ENCODE measurements around the gene FLNB.

FLNB gene

DNA sequence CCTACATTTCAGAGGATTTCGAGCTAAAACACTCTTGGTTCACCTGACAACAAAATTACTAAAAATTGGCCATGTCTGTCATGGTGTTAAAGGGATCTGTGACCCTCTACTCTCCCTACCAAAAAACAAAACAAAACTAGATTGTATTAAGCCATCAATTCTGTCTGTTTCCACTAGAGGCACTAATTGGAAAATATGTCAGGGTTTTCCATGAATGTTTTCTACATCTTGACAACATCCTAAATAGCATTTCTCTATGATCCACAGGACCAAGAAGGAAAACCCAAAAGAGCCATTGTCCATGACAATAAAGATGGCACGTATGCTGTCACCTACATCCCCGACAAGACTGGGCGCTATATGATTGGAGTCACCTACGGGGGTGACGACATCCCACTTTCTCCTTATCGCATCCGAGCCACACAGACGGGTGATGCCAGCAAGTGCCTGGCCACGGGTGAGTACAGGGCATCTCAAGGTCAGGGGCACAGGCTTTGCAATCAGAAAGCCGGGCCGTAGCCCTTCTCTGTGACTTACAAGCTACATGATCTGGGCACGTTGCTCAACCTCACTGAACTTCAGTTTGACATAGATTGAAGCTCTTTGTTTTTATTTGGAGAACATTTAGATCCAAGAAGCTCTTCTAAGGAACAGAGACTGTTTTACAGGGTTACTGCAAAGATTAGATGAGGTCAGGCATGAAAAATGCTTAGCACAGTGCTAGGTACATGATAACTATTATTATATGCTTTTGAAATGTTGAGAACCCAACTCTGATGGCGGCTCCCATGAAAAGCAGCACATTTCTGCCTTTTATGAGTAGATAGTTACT, 127.7 kb downstream of the FLNB start:
- DNase-seq (ENCODE audit: low read depth in 3 of 3) = no peak

DNA sequence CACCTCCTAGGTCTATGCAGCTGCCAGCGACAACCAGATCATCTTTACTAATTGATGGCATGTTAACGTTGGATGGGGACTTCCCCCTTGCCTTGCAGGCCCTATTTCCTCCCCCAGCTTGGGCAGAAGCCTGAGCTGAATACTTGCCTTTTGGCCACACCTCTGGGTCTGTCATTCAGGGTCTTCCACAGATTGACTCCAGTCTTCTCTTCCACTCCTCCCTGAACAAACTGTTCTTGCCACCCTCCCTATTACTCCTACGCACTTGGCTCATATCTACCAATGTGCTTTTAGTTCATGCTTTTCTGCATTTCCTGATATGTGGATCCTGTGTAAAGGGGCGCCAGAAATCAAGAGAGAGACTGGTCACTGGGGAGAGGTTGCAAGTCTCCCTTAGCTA, 129.1 kb downstream of the FLNB start:
- DNase-seq (ENCODE audit: low read depth in 3 of 3) = no peak

DNA sequence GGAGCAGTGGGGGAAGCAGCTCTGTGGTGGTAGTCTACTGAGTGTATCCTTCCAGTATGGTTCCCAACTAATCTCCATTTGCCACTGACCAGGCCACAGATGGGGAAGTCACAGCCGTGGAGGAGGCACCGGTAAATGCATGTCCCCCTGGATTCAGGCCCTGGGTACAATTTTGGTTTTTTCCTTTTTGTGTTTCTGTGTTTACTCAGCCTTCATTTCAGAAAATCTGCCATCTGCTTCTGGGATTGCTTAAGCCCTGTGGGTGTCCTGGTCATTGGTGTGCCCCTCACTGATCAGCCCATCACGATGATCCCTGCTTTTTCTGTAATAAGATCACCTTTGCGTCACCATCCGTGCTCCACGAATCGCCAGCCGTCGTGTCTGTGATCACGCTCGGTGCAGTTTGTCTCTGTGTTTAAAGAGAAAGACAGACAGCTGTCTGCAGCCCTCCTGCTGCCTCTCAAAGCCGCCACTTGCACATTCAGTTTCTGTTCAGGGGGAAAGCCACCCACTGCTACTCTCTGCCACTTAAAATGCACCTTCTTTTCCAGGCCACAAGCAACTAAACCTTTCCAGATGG, 133.6 kb downstream of the FLNB start:
- no peak for DNase-seq (ENCODE audit: low read depth in 3 of 3)

DNA sequence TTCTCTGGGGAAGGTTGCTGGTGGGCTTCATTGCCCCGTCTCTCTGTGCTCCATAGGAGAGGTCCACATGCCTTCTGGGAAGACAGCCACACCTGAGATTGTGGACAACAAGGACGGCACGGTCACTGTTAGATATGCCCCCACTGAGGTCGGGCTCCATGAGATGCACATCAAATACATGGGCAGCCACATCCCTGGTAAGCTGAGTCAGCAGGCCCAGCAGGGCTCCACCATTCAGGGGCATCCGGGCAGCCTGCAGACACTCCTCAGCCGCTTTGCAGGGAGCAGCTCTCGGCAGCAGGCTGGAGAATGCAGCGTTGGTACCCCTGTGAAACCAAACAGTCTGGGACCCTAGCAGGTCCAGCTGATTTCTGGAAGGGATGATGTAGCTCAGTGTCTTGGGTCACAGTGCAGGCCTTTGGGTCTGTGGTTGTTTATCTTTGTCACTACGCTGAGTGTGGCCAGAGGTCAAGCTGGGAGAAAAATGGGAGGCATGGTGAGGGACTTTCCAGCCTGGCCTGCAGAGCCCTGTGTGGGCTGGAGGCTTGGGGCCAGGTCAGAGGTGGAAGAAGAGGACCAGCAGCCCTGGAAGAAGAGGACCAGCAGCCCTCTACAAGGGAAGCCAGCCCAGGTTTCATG, 135.3 kb downstream of the FLNB start:
- no peak for DNase-seq (ENCODE audit: low read depth in 3 of 3)

DNA sequence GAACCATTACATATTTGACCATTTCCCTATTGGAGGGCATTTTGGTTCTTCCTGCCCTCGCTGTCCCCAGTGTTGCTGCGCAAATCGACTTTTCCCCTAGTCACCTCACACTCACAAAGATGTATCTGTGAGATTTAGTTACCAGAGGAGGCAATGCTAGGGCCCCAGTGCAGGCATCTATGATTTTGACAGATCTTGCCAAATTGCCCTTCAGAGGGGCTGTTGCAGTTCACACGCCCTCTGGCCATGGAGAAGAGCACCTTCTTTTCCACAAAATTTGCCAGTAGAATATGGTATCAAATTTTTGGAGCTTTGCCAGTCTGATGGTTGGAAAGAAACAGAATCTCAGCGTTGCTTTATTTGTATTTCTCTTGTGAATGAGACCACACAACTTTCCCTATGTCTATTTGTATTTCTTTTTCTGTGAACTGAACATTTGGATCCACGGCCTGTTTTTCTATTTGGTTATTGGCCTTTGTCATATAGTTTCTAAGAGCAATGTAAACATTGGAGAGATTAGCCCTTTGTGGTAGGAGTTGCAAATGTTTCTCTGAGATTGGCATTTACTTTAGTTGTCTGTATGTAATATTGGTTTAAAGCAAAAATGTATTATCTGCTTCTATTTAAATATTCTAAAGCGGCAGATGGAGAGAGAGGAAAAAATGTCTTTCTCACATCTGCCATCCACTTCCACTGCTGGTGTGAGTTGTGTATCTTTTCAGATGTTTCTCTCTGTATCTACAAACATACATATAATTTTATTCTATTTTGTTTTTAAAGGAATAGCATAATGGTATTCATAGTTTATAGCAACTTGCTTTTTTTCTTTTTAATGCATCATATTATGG, 136.5 kb downstream of the FLNB start:
- DNase-seq (ENCODE audit: low read depth in 3 of 3) = no peak

DNA sequence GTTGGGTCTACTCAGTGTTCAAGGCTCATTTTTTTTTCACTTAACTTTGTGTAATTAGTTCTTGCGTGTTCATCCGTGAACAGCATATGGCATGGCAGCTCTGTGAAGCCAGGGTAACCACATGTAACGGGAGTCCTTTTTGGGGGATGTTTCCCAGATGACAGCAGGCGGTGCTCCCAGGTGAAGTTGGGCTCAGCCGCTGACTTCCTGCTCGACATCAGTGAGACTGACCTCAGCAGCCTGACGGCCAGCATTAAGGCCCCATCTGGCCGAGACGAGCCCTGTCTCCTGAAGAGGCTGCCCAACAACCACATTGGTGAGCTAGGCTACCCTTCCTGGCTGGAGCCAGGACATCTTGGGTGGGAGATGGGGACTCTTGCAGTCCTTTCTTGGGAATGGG, 139.8 kb downstream of the FLNB start:
- DNase-seq (ENCODE audit: low read depth in 3 of 3) = no peak

DNA sequence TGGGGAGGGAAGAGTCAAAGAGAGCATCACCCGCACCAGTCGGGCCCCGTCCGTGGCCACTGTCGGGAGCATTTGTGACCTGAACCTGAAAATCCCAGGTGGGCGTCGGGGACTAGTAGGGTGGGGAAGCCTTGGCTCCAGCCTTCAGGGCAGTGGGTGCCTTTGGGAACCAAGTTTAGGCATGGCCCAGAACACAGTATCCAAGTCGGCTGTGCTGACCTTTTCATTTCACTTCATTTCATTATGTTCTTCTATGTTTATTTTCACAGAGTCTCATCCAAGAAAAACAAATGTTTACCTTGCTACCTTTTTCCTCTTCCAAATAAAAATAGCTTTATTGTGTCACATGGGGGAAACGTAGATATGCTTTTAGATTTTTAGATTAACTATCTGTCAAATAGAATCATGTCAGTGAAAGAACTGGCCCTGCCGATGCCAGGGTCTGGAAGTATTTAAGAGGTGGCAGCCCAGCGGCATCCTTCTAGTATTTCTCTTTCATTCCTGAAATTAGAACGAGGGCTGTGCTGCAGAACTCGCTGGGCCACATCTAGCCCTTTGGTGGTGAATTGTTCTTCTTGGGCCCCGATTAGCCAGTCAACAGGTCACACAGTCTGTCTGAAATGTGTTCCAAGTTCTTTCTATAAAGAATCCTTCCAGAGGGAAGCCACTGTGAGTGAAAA, 142.0 kb downstream of the FLNB start:
- no peak for DNase-seq (ENCODE audit: low read depth in 3 of 3)

DNA sequence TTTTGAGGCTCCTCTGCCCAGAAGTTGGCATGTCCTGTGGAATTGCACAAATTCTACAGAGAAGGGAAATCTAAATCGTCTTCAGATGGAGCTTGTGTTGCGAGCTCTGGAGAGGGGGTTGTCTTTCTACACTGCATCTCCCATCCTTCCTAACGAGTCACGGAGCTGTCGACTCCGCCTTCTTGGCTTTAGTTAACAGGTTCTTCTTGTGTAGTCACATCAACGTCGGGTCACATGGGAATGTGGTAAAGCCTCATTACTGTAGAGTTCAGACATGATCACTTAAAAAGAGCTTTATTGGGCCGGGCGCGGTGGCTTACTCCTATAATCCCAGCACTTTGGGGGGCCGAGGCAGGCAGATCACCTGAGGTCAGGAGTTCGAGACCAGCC, 142.6 kb downstream of the FLNB start:
- DNase-seq (ENCODE audit: low read depth in 3 of 3) = no peak

DNA sequence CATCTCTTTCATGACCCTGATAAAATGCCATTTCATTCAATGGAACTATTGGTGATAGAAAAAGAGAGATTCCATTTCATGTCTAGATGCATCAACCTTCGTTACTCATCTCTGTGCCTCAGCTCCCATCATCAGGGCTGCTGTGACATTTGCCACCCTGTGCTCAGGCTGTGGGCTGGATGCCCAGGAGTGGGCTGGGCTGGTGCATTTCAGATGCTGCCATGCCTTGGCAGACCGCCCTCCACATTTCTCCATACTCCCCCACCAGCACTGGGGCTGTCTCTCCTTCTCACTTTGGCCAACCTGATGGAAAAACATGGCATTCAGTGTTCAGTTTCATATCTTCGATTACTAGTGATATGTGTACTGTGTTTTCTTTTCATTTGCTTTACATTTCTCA, 143.4 kb downstream of the FLNB start:
- no peak for DNase-seq (ENCODE audit: low read depth in 3 of 3)

DNA sequence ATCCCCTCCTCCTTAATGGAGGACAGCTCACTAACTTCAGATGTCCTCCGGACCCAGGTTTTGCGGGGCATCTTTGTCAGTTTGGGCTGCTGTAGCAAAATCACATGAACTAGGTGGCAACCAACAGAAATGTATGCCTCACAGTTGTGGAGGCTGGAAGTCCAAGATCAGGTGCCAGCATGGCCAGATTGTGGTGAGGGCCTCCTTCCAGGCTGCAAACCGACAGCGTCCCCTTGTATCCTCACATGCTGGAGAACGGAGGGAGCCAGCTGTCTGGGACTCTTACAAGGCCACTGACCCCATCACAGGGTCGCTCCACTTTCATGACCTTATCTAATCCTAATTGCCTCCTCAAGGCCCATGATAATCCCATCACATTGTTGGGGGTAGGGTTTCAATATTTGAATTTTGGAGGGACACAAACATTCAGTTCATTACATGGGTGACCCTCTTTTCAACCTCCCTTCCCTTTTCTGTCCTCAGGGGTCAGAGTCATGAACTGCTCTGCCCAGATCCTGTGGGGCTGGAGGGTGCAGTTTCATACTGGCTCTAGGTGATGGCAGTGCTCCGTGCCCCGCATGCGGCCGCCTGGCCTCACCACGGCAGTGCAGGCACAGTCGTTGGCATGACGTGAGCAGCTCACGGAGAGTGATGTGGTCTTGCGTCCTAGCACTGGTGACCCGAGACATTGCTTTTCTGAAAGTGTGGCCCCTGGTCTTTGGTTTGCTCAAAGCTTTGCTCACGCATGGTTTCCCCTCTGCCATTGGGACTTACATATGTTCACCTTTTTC, 144.2 kb downstream of the FLNB start:
- DNase-seq (ENCODE audit: low read depth in 3 of 3) = no peak

DNA sequence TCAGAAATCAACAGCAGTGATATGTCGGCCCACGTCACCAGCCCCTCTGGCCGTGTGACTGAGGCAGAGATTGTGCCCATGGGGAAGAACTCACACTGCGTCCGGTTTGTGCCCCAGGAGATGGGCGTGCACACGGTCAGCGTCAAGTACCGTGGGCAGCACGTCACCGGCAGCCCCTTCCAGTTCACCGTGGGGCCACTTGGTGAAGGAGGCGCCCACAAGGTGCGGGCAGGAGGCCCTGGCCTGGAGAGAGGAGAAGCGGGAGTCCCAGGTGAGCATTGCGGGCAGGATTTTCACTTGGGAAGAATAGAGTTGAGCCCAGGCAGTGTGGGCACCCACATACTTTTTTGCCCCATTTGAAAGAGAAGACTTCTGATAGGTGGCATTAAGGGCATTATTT, 145.1 kb downstream of the FLNB start:
- DNase-seq (ENCODE audit: low read depth in 3 of 3) = no peak

DNA sequence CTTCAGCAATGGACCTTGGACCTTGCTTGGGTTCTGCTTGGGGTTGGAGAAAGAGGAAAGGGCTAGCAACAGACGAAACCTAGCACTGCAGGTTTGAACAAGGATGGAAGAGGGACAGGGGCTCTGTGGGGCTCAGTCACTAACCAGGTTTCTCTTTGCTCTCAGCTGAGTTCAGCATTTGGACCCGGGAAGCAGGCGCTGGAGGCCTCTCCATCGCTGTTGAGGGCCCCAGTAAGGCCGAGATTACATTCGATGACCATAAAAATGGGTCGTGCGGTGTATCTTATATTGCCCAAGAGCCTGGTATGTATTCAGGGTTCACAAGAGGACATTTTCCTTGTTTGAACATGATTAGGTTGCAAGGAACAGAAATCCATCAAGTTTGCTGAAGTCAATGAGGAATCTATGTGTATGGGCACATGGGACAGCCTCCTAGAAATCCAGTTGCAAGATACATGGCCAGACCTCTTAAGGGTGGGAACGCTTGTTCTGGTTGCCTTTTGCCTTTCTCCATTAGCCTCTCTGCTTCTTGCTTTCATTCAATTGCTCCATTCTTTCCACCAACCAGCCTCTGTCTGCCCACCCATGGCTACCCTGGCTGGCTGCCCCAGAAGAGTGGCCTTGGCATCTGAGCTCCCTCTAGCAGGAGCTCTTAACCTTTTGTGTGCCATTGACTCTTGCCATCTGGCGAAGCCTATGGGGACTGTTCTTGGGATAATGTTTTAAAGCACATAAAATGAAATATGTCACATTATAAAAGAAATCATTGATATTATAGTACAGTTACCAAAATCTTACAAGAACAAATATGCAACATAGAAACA, 146.6 kb downstream of the FLNB start:
- no peak for DNase-seq (ENCODE audit: low read depth in 3 of 3)

DNA sequence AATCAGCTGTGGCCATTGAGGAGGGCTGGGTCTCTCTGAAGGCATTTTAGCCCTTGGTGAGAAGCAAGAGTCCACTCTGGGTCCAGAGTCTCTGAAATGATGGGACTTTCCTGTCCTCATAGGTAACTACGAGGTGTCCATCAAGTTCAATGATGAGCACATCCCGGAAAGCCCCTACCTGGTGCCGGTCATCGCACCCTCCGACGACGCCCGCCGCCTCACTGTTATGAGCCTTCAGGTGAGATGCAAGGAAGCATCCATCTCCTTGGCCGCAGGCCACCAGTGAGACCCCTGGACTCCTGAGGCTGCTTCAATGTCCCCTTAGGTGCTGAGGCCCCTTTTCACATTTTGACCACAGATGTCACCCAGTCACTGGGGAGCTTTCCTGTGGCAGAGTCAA, 147.6 kb downstream of the FLNB start:
- no peak for DNase-seq (ENCODE audit: low read depth in 3 of 3)

DNA sequence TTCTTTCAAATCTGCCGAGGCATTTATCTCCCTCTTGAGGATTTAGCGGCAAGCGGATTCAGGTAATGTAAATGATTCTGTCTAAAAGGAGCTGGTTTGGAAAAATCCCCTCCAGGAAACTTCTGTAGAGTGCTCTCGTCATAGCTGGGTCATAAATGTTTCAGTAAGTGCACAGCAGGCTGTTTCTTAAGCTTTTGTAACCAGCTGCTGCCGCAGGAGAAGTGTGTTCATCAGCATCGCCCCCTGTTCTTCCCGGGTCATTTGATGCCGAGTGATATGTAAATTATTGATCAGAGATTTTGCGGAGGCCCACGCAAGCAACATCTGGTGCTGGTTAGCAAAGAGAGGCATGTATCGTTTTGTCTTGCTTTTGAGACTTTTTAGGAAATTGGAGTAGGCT, 149.5 kb downstream of the FLNB start:
- no peak for DNase-seq (ENCODE audit: low read depth in 3 of 3)

DNA sequence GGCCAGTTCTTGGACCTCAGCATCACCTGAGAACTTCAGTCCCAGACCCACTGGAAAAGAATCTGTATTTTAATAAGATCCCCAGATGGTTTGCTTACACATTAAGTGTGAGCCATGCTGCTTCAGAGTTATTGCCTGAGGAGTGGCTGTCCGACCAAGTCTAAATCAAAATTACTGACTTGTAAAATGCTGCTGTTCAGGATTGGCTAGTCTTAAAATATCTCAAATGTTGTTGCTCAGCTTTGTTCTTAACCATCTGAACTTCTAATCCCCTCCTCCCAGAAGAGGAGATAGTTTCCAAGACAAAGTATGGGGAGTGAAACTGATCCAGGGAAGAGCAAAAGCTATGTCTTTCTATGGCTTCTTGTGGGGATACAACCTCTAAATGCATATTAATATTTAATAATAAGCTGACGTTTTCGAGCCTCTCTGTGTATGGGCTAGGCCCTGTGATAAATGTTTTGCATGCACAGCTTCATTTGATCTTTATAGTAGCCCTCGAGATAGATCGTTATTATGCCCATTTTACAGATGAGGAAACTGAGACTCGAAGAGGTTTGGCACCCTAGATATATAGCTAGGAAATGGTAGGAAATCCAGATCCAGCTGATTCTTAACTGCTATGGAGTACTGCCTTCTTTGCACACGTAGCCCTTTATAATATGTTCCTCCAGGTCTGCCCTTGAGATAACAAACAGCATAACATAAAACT, 150.4 kb downstream of the FLNB start:
- DNase-seq (ENCODE audit: low read depth in 3 of 3) = no peak

DNA sequence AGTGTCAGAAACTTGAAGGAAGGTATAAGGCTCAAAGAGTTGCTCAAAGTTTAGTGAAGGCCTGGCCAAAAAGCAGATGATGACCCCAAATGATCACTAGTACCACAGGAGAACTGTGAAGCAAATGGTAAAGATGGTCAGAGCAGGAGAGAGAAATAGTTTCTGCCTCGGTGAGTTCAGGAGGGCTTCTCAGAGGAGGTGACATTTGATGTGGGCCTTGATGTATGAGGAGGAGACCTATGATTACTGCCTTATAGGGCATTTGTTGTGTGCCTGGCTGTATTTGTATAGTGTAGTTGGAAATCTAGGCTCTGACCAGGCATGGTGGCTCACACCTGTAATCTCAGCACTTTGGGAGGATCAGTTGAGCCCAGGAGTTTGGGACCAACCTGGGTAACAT, 152.2 kb downstream of the FLNB start:
- DNase-seq (ENCODE audit: low read depth in 3 of 3) = no peak

DNA sequence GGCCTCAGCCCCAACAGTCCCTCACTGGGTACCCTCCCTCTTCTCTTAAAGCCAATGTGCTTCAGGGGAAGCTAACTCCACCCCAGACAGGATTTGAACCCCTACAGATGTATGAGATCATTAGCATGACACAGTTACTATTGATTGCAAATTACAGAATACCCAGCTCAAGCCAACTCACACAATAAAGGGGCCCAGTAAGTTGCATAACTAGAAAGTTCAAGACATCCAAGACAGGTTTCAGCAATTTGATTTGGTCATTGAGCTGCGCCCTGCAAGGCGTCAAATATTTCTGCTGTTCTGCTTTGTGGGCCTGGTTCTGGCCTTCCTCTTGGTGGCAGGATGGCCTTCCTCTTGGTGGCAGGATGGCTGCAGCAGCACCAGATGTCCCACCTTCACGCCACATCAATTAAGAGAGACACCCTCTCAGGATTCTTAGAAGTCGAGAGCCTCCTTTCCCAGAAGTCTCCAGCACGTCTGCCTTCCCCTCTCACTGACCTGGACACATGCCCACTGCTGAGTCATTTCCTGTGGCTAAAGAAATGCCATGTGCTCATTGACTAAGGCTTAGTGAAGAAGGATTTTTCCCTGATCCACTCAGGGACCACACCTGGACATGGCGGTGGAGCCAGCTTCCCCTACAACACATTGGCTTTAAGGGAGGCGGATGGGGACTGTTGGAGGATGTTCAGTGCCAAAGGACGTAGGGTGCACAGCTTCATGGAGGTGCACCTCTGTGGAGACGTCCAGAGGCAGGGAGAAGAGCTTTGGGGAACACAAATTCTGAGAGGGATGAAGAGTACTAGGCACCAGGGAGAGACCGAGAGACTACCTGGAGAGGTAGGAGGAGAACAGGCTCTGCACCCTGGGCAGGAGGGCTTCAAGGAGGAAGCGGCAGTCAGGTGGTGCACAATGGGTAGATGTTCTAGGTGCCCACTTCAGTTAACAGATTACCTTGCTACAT, 153.5 kb downstream of the FLNB start:
- no peak for DNase-seq (ENCODE audit: low read depth in 3 of 3)

DNA sequence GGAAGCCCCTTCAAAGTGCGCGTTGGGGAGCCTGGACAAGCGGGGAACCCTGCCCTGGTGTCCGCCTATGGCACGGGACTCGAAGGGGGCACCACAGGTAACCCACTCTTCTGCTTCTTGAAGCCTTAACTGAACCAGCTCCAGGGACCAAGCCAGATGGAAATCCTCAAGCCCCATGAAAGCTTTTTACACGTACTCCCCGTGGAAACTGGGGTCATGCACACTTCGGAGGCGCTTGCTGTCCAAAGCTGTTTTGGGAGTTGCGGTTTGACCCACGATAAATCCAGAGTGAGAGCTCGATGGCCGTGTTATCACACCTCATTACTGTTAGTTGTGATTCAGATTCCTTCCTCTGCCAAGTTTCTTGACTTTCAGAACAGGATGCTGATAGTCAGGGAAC, 155.0 kb downstream of the FLNB start:
- DNase-seq (ENCODE audit: low read depth in 3 of 3) = no peak

Data from stimulated activated CD4-positive, alpha-beta T cell treated with anti-CD3 and anti-CD28 coated beads, TNF-alpha, amount 100 ng/mL, for 4 hours (primary cell).